ENCODE data around the gene PPP4R2.

The PPP4R2 gene

DNA sequence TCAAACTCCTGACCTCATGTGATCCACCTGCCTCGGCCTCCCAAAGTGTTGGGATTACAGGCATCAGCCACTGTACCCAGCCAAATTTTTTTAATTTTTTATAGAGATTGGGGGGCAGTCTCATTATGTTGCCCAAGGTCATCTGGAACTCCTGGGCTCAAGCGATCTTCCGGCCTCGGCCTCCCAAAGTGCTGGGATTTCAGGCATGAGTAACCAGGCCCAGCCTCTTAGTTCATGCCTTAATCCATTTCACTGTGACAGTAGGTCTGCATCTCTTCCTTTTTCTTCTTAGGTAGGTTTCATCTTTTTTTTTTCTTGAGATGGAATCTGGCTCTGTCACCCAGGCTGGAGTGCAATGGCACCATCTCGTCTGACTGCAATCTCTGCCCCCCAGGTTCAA is 37.3 kb upstream of the PPP4R2 start:
- H4K12ac ChIP-seq (ENCODE audit: low read depth, low read length): no peak overlapping the region
- no peak overlapping the region for H2AFZ ChIP-seq (ENCODE audit: insufficient read depth, low read length, poor library complexity)
- no peaks in the 10 kb centered on the region for H3K9me3 ChIP-seq (ENCODE audit: insufficient read depth, low read depth, low read length)
- no peak overlapping the region for H3K9ac ChIP-seq (ENCODE audit: low read length)
- H2AK5ac ChIP-seq (ENCODE audit: low read length): no peak overlapping the region
- no peak overlapping the region for H2BK5ac ChIP-seq (ENCODE audit: low read depth, low read length, poor library complexity)
- H3K4ac ChIP-seq (ENCODE audit: low read depth, low read length): no peak overlapping the region
- no peak overlapping the region for H3K4me2 ChIP-seq (ENCODE audit: low read length)
- no peak for DNase-seq
- no peak overlapping the region for H2BK12ac ChIP-seq (ENCODE audit: low read length)
- no peaks in the 10 kb centered on the region for H3K79me2 ChIP-seq (ENCODE audit: control insufficient read depth, insufficient read depth, low read length, poor library complexity)
- no peak overlapping the region for H4K8ac ChIP-seq (ENCODE audit: low read depth, low read length)
- no CpG with 5 or more reads among the region's 5 CpGs for WGBS (ENCODE audit: extremely low coverage, insufficient coverage, insufficient read length)
- H3K4me3 ChIP-seq (ENCODE audit: low read depth, low read length): no peak overlapping the region
- H3K27ac ChIP-seq (ENCODE audit: low read depth, low read length): no peak overlapping the region
- H4K91ac ChIP-seq (ENCODE audit: low read depth, low read length): peak overlapping the region; percentile 6
- H3K4me1 ChIP-seq (ENCODE audit: control insufficient read depth in 1 of 2, insufficient read depth in 2 of 2, low read length in 2 of 2): peaks cover 4 to 8% of the 10 kb centered on the region in 2 experiments
- no peaks in the 10 kb centered on the region for H3K79me1 ChIP-seq (ENCODE audit: low read length)
- no peak overlapping the region for H2BK120ac ChIP-seq (ENCODE audit: insufficient read depth, low read length, poor library complexity)
- no peaks in the 10 kb centered on the region for H3K27me3 ChIP-seq (ENCODE audit: insufficient read depth, low read length)
- H3K18ac ChIP-seq (ENCODE audit: low read length): no peak overlapping the region
- H3K23ac ChIP-seq (ENCODE audit: low read length): no peak overlapping the region
- no peak overlapping the region for H3K14ac ChIP-seq (ENCODE audit: low read length)
- H3K36me3 ChIP-seq (ENCODE audit: control insufficient read depth in 1 of 2, insufficient read depth in 2 of 2, low read length in 2 of 2): peaks cover 0 to 4% of the 10 kb centered on the region in 2 experiments

GRCh38 chr3:72960812-72961518 is 35.6 kb upstream of the PPP4R2 start:
- H3K4me1 ChIP-seq (ENCODE audit: control insufficient read depth in 1 of 2, insufficient read depth in 2 of 2, low read length in 2 of 2): peaks cover 4 to 8% of the 10 kb centered on the region in 2 experiments
- no peak overlapping the region for H2AK5ac ChIP-seq (ENCODE audit: low read length)
- no peaks in the 10 kb centered on the region for H3K9me3 ChIP-seq (ENCODE audit: insufficient read depth, low read depth, low read length)
- no peak overlapping the region for H3K23ac ChIP-seq (ENCODE audit: low read length)
- H3K18ac ChIP-seq (ENCODE audit: low read length): no peak overlapping the region
- no peaks in the 10 kb centered on the region for H3K79me2 ChIP-seq (ENCODE audit: control insufficient read depth, insufficient read depth, low read length, poor library complexity)
- no peak overlapping the region for H2BK120ac ChIP-seq (ENCODE audit: insufficient read depth, low read length, poor library complexity)
- no peak overlapping the region for H4K12ac ChIP-seq (ENCODE audit: low read depth, low read length)
- H4K91ac ChIP-seq (ENCODE audit: low read depth, low read length): no peak overlapping the region
- H3K9ac ChIP-seq (ENCODE audit: low read length): no peak overlapping the region
- no peak overlapping the region for H2AFZ ChIP-seq (ENCODE audit: insufficient read depth, low read length, poor library complexity)
- peak; percentile 63 to 72 for DNase-seq
- H3K27ac ChIP-seq (ENCODE audit: low read depth, low read length): no peak overlapping the region
- no peak overlapping the region for H3K4me2 ChIP-seq (ENCODE audit: low read length)
- H3K79me1 ChIP-seq (ENCODE audit: low read length): no peaks in the 10 kb centered on the region
- H2BK12ac ChIP-seq (ENCODE audit: low read length): peak overlapping the region; percentile 27
- H4K8ac ChIP-seq (ENCODE audit: low read depth, low read length): no peak overlapping the region
- H3K4ac ChIP-seq (ENCODE audit: low read depth, low read length): no peak overlapping the region
- peaks cover 0 to 4% of the 10 kb centered on the region in 2 experiments for H3K36me3 ChIP-seq (ENCODE audit: control insufficient read depth in 1 of 2, insufficient read depth in 2 of 2, low read length in 2 of 2)
- no peak overlapping the region for H3K4me3 ChIP-seq (ENCODE audit: low read depth, low read length)
- no peaks in the 10 kb centered on the region for H3K27me3 ChIP-seq (ENCODE audit: insufficient read depth, low read length)
- no peak overlapping the region for H3K14ac ChIP-seq (ENCODE audit: low read length)
- WGBS (ENCODE audit: extremely low coverage, insufficient coverage, insufficient read length): no CpG with 5 or more reads among the region's 7 CpGs
- H2BK5ac ChIP-seq (ENCODE audit: low read depth, low read length, poor library complexity): no peak overlapping the region

GRCh38 chr3:72961752-72962151 is 34.9 kb upstream of the PPP4R2 start:
- Histone ChIP-seq H3K14ac (ENCODE audit: low read length) (no peak overlapping the region), H4K8ac (ENCODE audit: low read depth, low read length) (no peak overlapping the region), H4K91ac (ENCODE audit: low read depth, low read length) (no peak overlapping the region), H2BK120ac (ENCODE audit: insufficient read depth, low read length, poor library complexity) (no peak overlapping the region), H3K4ac (ENCODE audit: low read depth, low read length) (no peak overlapping the region), H3K27me3 (ENCODE audit: insufficient read depth, low read length) (no peaks in the 10 kb centered on the region), H3K4me1 (ENCODE audit: control insufficient read depth in 1 of 2, insufficient read depth in 2 of 2, low read length in 2 of 2) (peaks cover 4 to 8% of the 10 kb centered on the region in 2 experiments), H3K79me1 (ENCODE audit: low read length) (no peaks in the 10 kb centered on the region), H2BK12ac (ENCODE audit: low read length) (no peak overlapping the region), H3K18ac (ENCODE audit: low read length) (no peak overlapping the region), H3K9ac (ENCODE audit: low read length) (peak overlapping the region; percentile 10), H3K27ac (ENCODE audit: low read depth, low read length) (no peak overlapping the region), H3K4me2 (ENCODE audit: low read length) (no peak overlapping the region), H3K79me2 (ENCODE audit: control insufficient read depth, insufficient read depth, low read length, poor library complexity) (no peaks in the 10 kb centered on the region), H3K9me3 (ENCODE audit: insufficient read depth, low read depth, low read length) (no peaks in the 10 kb centered on the region), H4K12ac (ENCODE audit: low read depth, low read length) (no peak overlapping the region), H3K23ac (ENCODE audit: low read length) (no peak overlapping the region), H2BK5ac (ENCODE audit: low read depth, low read length, poor library complexity) (no peak overlapping the region), H3K4me3 (ENCODE audit: low read depth, low read length) (peak overlapping the region; percentile 44), H3K36me3 (ENCODE audit: control insufficient read depth in 1 of 2, insufficient read depth in 2 of 2, low read length in 2 of 2) (peaks cover 0 to 2% of the 10 kb centered on the region in 2 experiments), H2AFZ (ENCODE audit: insufficient read depth, low read length, poor library complexity) (no peak overlapping the region), H2AK5ac (ENCODE audit: low read length) (no peak overlapping the region)
- peak; percentile 59 to 76 for DNase-seq
- no CpG with 5 or more reads among the region's 4 CpGs for WGBS (ENCODE audit: extremely low coverage, insufficient coverage, insufficient read length)

GRCh38 chr3:72962317-72962716 is 34.3 kb upstream of the PPP4R2 start:
- Histone ChIP-seq H2BK5ac (ENCODE audit: low read depth, low read length, poor library complexity) (no peak overlapping the region), H3K4me2 (ENCODE audit: low read length) (no peak overlapping the region), H3K27me3 (ENCODE audit: insufficient read depth, low read length) (no peaks in the 10 kb centered on the region), H3K4ac (ENCODE audit: low read depth, low read length) (no peak overlapping the region), H3K27ac (ENCODE audit: low read depth, low read length) (no peak overlapping the region), H3K4me3 (ENCODE audit: low read depth, low read length) (no peak overlapping the region), H2BK12ac (ENCODE audit: low read length) (no peak overlapping the region), H4K8ac (ENCODE audit: low read depth, low read length) (no peak overlapping the region), H3K79me1 (ENCODE audit: low read length) (no peaks in the 10 kb centered on the region), H2AK5ac (ENCODE audit: low read length) (no peak overlapping the region), H3K4me1 (ENCODE audit: control insufficient read depth in 1 of 2, insufficient read depth in 2 of 2, low read length in 2 of 2) (peaks cover 4 to 8% of the 10 kb centered on the region in 2 experiments), H4K91ac (ENCODE audit: low read depth, low read length) (no peak overlapping the region), H3K9me3 (ENCODE audit: insufficient read depth, low read depth, low read length) (no peaks in the 10 kb centered on the region), H2AFZ (ENCODE audit: insufficient read depth, low read length, poor library complexity) (no peak overlapping the region), H3K14ac (ENCODE audit: low read length) (no peak overlapping the region), H3K18ac (ENCODE audit: low read length) (no peak overlapping the region), H3K9ac (ENCODE audit: low read length) (no peak overlapping the region), H3K79me2 (ENCODE audit: control insufficient read depth, insufficient read depth, low read length, poor library complexity) (no peaks in the 10 kb centered on the region), H4K12ac (ENCODE audit: low read depth, low read length) (no peak overlapping the region), H3K23ac (ENCODE audit: low read length) (no peak overlapping the region), H3K36me3 (ENCODE audit: control insufficient read depth in 1 of 2, insufficient read depth in 2 of 2, low read length in 2 of 2) (peaks cover under 1% of the 10 kb centered on the region in 2 experiments), H2BK120ac (ENCODE audit: insufficient read depth, low read length, poor library complexity) (no peak overlapping the region)
- no peak for DNase-seq

Measured in trophoblast cell (in vitro differentiated cells and primary cell).